ENCODE results near the gene PHLDB2.

The PHLDB2 gene

GRCh38 chr3:111884411-111885018, 25.4 kb downstream of the PHLDB2 start:
- no peak for TF ChIP-seq MYC (IDR thresholded peaks at IDR 0.05; ENCODE audit: low read depth, low read length)
- TF ChIP-seq POLR2A (IDR thresholded peaks at IDR 0.05; ENCODE audit: extremely low read depth, insufficient read length) = no peak
- TF ChIP-seq CTCF (IDR thresholded peaks at IDR 0.05; ENCODE audit: low read depth, low read length) = no peak
- TF ChIP-seq MAX (IDR thresholded peaks at IDR 0.05; ENCODE audit: low read depth, low read length) = no peak
- H3K4me3 ChIP-seq (ENCODE audit: low read depth, low read length) = no peak overlapping the region
- no peak for DNase-seq (ENCODE audit: low read depth)

GRCh38 chr3:111885578-111885977, 26.5 kb downstream of the PHLDB2 start:
- H3K4me3 ChIP-seq (ENCODE audit: low read depth, low read length) = no peak overlapping the region
- no peak for TF ChIP-seq MYC (IDR thresholded peaks at IDR 0.05; ENCODE audit: low read depth, low read length)
- TF ChIP-seq MAX (IDR thresholded peaks at IDR 0.05; ENCODE audit: low read depth, low read length) = no peak
- no peak for TF ChIP-seq POLR2A (IDR thresholded peaks at IDR 0.05; ENCODE audit: extremely low read depth, insufficient read length)
- TF ChIP-seq CTCF (IDR thresholded peaks at IDR 0.05; ENCODE audit: low read depth, low read length) = no peak
- no peak for DNase-seq (ENCODE audit: low read depth)

GRCh38 chr3:111890051-111890580, 31.1 kb downstream of the PHLDB2 start:
- no peak for DNase-seq (ENCODE audit: low read depth)
- TF ChIP-seq MAX (IDR thresholded peaks at IDR 0.05; ENCODE audit: low read depth, low read length) (no peak), CTCF (IDR thresholded peaks at IDR 0.05; ENCODE audit: low read depth, low read length) (no peak)
- H3K4me3 ChIP-seq (ENCODE audit: low read depth, low read length) = no peak overlapping the region

GRCh38 chr3:111892070-111892469, 33.0 kb downstream of the PHLDB2 start:
- DNase-seq (ENCODE audit: low read depth) = no peak
- TF ChIP-seq POLR2A (IDR thresholded peaks at IDR 0.05; ENCODE audit: extremely low read depth, insufficient read length) (no peak), MYC (IDR thresholded peaks at IDR 0.05; ENCODE audit: low read depth, low read length) (no peak), CTCF (IDR thresholded peaks at IDR 0.05; ENCODE audit: low read depth, low read length) (no peak), MAX (IDR thresholded peaks at IDR 0.05; ENCODE audit: low read depth, low read length) (no peak)
- no peak overlapping the region for H3K4me3 ChIP-seq (ENCODE audit: low read depth, low read length)

- DNase-seq (ENCODE audit: low read depth) = peak; percentile 12
- H3K4me3 ChIP-seq (ENCODE audit: low read depth, low read length) = no peak overlapping the region
- no peak for TF ChIP-seq MAX (IDR thresholded peaks at IDR 0.05; ENCODE audit: low read depth, low read length)
These were observed 36.0 kb downstream of the PHLDB2 start for GRCh38 chr3:111895071-111895470.

GRCh38 chr3:111899966-111900365, 40.9 kb downstream of the PHLDB2 start:
- H3K4me3 ChIP-seq (ENCODE audit: low read depth, low read length) = no peak overlapping the region
- TF ChIP-seq MYC (IDR thresholded peaks at IDR 0.05; ENCODE audit: low read depth, low read length) (no peak), POLR2A (IDR thresholded peaks at IDR 0.05; ENCODE audit: extremely low read depth, insufficient read length) (no peak), CTCF (IDR thresholded peaks at IDR 0.05; ENCODE audit: low read depth, low read length) (no peak), MAX (IDR thresholded peaks at IDR 0.05; ENCODE audit: low read depth, low read length) (no peak)
- no peak for DNase-seq (ENCODE audit: low read depth)

Measured in NB4 (cell line).